ENCODE results near the gene AGRN.

DNA sequence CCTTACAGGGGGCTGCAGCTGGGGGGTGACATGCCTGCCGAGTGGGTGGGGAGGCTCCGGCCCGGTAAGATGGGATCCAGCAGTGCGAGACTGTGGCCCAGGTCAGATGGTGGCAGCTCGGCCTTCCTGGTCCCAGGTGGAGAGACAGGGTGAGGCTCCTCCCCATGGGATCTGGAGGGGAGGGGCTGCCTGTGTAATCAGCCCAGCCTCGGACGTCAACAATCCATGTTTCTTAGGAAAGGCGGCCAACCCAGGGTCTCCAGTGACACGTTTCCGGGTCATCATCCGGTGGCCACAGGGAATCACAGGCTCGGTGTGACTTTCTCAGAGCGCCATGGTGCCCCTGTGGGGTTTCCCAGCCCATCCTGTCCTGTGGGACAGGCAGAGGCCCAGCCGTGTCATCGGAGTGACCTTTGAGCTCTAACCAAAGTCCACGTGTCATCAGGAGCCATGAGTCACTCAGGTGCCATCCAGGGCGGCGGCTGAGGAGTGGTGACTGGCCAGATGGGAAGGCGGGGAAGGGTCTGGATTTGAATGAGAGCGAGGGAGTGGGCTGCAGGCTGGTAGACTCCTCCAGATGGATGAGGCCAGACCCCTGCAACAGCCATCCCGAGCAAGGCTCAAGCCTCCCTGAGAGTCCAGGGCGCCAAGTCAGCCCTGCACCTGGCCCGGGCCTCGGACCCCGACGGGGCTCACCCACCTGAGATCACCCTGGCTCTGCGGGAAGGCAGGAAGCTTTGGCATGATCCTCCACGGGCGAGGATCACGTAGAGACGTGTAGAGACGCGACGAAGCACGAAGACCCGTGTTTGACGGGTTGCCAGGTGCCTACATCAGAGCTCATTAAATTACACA lies 13.4 kb upstream of the AGRN start:
- TF ChIP-seq POLR2A (IDR thresholded peaks at IDR 0.05) (no peak), EP300 (IDR thresholded peaks at IDR 0.05) (no peak)
- TF ChIP-seq, protein P1, sequence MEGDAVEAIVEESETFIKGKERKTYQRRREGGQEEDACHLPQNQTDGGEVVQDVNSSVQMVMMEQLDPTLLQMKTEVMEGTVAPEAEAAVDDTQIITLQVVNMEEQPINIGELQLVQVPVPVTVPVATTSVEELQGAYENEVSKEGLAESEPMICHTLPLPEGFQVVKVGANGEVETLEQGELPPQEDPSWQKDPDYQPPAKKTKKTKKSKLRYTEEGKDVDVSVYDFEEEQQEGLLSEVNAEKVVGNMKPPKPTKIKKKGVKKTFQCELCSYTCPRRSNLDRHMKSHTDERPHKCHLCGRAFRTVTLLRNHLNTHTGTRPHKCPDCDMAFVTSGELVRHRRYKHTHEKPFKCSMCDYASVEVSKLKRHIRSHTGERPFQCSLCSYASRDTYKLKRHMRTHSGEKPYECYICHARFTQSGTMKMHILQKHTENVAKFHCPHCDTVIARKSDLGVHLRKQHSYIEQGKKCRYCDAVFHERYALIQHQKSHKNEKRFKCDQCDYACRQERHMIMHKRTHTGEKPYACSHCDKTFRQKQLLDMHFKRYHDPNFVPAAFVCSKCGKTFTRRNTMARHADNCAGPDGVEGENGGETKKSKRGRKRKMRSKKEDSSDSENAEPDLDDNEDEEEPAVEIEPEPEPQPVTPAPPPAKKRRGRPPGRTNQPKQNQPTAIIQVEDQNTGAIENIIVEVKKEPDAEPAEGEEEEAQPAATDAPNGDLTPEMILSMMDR (IDR thresholded peaks at IDR 0.05), result no peak

Measured in suprapubic skin (tissue), 3 donors.